Prostate gland (tissue), 2 donors: ENCODE results near the gene BRD3. TPM values are rescaled to one million over a fixed set of nuclear protein-coding genes. Genes with fewer than 3 reads are reported as not detected.

Source experiments
- DNase-seq: peaks from one replicate; pipeline ENCODE4 v3.0.0-alpha.2; 2019; ENCODE audit warnings: low spot score
- H3K27ac ChIP-seq, 2 donors: fragments of 200-600 bp; sonication (generic); 2 replicates each; pipeline ENCODE4 v1.5.1; 2017 to 2019
- H3K27me3 ChIP-seq: fragments of 200-600 bp; sonication (generic); replicated peaks from 2 replicates; pipeline ENCODE4 v1.5.1; 2019; ENCODE audit not compliant: insufficient read depth
- H3K36me3 ChIP-seq, 2 donors: fragments of 200-600 bp; sonication (generic); 1 replicate in 1 of 2; 2 replicates in 1 of 2; pipeline versions ENCODE4 v1.5.1 to v1.8.1; 2017 to 2019
- H3K4me1 ChIP-seq: fragments of 200-600 bp; sonication (generic); replicated peaks from 2 replicates; pipeline ENCODE4 v1.5.1; 2019
- H3K4me3 ChIP-seq, 2 donors: fragments of 200-600 bp; sonication (generic); 2 replicates each; pipeline ENCODE4 v1.5.1; 2017 to 2019
- H3K9me3 ChIP-seq: fragments of 200-600 bp; sonication (generic); 2 replicates; pipeline ENCODE4 v1.5.1; 2017
- CTCF ChIP-seq, 4 experiments: fragments of 200-600 bp in 2 of 4; fragments of 450-650 bp in 2 of 4; sonication (generic) in 2 of 4; IDR thresholded peaks; 1 replicate in 3 of 4; 2 replicates in 1 of 4; pipeline ENCODE4 v1.5.1; 2016 to 2019; ENCODE audit warnings: antibody characterized with exemption in 4 of 4, mild to moderate bottlenecking in 2 of 4, moderate library complexity in 2 of 4
- POLR2A ChIP-seq: fragments of 450-650 bp; IDR thresholded peaks from one replicate; pipeline ENCODE4 v1.6.1; 2016; ENCODE audit warnings: antibody characterized with exemption, mild to moderate bottlenecking
- POLR2AphosphoS5 ChIP-seq: sonication (generic); formaldehyde crosslinking; IDR thresholded peaks from one replicate; pipeline ENCODE4 v1.6.1; 2017; ENCODE audit warnings: antibody characterized with exemption
- WGBS: methylation state at CpG from one replicate; pipeline ENCODE4 v1.1.5; 2018; 5-methylcytosine and 5-hydroxymethylcytosine counted together
- intact Hi-C: fragments of 100-400 bp; cut with DNase I; formaldehyde crosslinking; loops from one replicate; pipeline ENCODE4 v1.14.2; 2022
- total RNA-seq, 2 donors: library from RNA; depleted of rRNA; stranded (reverse); fragments of >200 nt; gene quantifications; one replicate each; pipeline ENCODE4 v1.1.0, GENCODE V29; 2016

BRD3 gene
- total RNA-seq, 2 donors from 2014 or later, result 31.8 to 44.3 TPM

- Histone ChIP-seq H3K27ac (no peak overlapping the region), H3K9me3 (no peaks in the 10 kb centered on the region), H3K36me3 (no peaks in the 10 kb centered on the region), H3K4me3 (no peak overlapping the region), H3K27me3 (no peaks in the 10 kb centered on the region), H3K4me1 (peaks cover 54% of the 10 kb centered on the region)
- 72% methylated on average over 7 of the region's 7 CpGs for whole genome bisulfite sequencing
- no peak for DNase-seq
- intact Hi-C loops, result no loop called here
- TF ChIP-seq POLR2A, result no peak
- TF ChIP-seq CTCF (IDR thresholded peaks at IDR 0.05), result no peak
- no peak for TF ChIP-seq POLR2AphosphoS5
Measured at GRCh38 chr9:134058716-134059115, 9.1 kb downstream of the BRD3 start.

GRCh38 chr9:134057751-134058701, 9.8 kb downstream of the BRD3 start:
- no peak overlapping the region for H3K4me3 ChIP-seq
- H3K27ac ChIP-seq, result no peak overlapping the region
- intact Hi-C loops, result no loop called here
- peaks cover 54% of the 10 kb centered on the region for H3K4me1 ChIP-seq
- no peak for TF ChIP-seq POLR2AphosphoS5
- no peak for TF ChIP-seq CTCF (IDR thresholded peaks at IDR 0.05)
- TF ChIP-seq POLR2A, result no peak
- H3K27me3 ChIP-seq, result no peaks in the 10 kb centered on the region
- no peaks in the 10 kb centered on the region for H3K9me3 ChIP-seq
- no peak for DNase-seq
- peaks cover 0 to 1% of the 10 kb centered on the region in 2 donors for H3K36me3 ChIP-seq
- WGBS, result 64% methylated on average over 26 of the region's 28 CpGs

GRCh38 chr9:134057307-134057657, 10.5 kb downstream of the BRD3 start:
- Histone ChIP-seq H3K9me3 (no peaks in the 10 kb centered on the region), H3K27ac (no peak overlapping the region), H3K27me3 (no peaks in the 10 kb centered on the region), H3K36me3 (peaks cover 0 to 8% of the 10 kb centered on the region in 2 donors), H3K4me1 (peaks cover 50% of the 10 kb centered on the region), H3K4me3 (no peak overlapping the region)
- intact Hi-C loops, result no loop called here
- TF ChIP-seq POLR2A (no peak), CTCF (IDR thresholded peaks at IDR 0.05) (no peak), POLR2AphosphoS5 (no peak)
- no peak for DNase-seq
- WGBS, result 89% methylated on average over 13 of the region's 13 CpGs

- no peak for DNase-seq
- H3K27ac ChIP-seq, result no peak overlapping the region
Measured at GRCh38 chr9:134056483-134057306, 11.1 kb downstream of the BRD3 start.

More at GRCh38 chr9:134056483-134057306, 11.1 kb downstream of the BRD3 start:
- intact Hi-C loops, result no loop called here
- Histone ChIP-seq H3K4me3 (no peak overlapping the region), H3K36me3 (peaks cover 0 to 12% of the 10 kb centered on the region in 2 donors), H3K27me3 (no peaks in the 10 kb centered on the region), H3K9me3 (no peaks in the 10 kb centered on the region), H3K4me1 (peaks cover 44% of the 10 kb centered on the region)
- 63% methylated on average over 19 of the region's 23 CpGs for WGBS
- TF ChIP-seq POLR2AphosphoS5, result no peak
- TF ChIP-seq CTCF (IDR thresholded peaks at IDR 0.05), result no peak
- no peak for TF ChIP-seq POLR2A
